GM19467 (cell line): ENCODE results near the gene TCEANC2.

Experiments
- ATAC-seq: cut with Tn5 transposase; IDR thresholded peaks from one replicate; pipeline ENCODE4 v1.9.1; 2021; ENCODE audit warnings: mild to moderate bottlenecking, moderate library complexity; ENCODE audit not compliant: unreplicated experiment

The TCEANC2 gene

GRCh38 chr1:54112705-54113368 is 59.4 kb downstream of the TCEANC2 start:
- no peak for ATAC-seq

GRCh38 chr1:54114001-54114400 is 60.6 kb downstream of the TCEANC2 start:
- ATAC-seq = no peak

DNA sequence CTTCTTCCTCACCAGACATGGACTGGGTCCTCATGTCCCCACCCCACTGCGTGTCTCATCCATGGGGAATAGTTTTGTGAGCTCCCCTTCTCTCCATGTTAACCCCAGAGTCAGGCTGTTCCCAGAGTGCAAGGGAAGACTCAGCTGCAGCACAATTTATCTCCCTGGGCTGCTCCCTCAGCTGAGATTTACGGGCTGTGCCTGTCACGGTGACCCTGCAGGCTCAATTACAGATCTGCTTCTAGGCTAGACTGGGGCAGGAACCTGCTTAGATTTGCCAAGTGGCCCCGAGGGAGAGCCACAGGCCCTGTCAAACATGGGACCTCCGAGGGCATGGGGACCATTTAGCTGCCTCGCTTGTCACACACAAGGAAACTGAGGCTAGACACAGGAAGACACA is 61.5 kb downstream of the TCEANC2 start:
- no peak for ATAC-seq

GRCh38 chr1:54115520-54115919 is 62.1 kb downstream of the TCEANC2 start:
- ATAC-seq = no peak

GRCh38 chr1:54117815-54118563 is 64.6 kb downstream of the TCEANC2 start:
- ATAC-seq = no peak

DNA sequence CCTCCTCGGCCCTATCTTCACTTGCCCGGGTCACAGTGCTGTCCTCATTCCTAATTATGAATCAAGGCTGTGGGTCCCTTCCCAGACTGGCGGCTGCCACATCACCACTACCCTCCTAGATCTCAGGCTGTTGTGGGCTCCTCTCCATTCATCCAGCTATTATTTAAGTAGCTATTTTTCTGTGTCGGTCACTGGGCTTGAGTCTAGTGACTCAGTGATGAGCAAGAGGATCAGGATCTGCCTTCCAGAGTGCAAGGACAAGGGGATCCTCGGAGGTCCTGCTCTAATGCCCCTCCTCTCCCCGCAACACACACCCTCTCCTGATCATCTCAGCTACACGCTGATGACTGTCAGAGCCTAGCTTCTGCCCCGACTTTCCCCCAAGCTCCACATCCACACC is 65.3 kb downstream of the TCEANC2 start:
- ATAC-seq = no peak

- no peak for ATAC-seq
Measured at GRCh38 chr1:54120018-54120697, 66.8 kb downstream of the TCEANC2 start.

- no peak for ATAC-seq
Measured at GRCh38 chr1:54120698-54121481, 67.5 kb downstream of the TCEANC2 start.

DNA sequence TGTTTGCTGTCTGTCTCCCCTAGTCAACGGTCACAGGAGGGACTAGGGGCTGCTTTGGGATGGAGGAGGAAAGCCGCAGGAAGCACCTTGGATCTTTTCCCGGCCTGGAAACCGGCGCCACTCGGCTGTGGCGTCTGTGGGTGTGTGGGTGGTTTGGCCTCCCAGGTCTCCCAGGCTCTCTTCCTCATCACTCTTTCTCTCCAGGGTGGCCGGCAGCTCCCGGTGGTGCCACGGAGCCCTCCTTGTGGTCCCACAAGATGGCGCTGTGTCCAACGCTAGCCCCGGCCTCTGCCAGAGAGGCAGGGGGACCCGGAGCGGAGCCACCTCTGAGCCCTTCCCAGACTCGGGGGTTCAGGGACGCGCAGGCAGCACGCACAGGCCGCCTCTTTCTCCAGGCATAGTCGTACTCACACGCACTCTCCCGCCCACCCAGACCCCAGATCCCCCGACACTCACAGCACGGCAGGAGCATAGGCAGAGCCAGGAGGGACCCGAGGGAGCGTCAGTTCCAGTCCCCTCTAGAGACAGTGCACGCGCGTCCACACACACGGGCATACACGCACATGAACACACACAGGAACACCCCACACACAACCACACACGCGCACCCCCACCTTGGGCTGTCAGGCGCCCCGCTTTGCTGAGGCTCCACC is 68.2 kb downstream of the TCEANC2 start:
- no peak for ATAC-seq

- no peak for ATAC-seq
Measured at GRCh38 chr1:54122135-54122751, 68.8 kb downstream of the TCEANC2 start.

- ATAC-seq = no peak
Measured at GRCh38 chr1:54122992-54123391, 69.6 kb downstream of the TCEANC2 start.

DNA sequence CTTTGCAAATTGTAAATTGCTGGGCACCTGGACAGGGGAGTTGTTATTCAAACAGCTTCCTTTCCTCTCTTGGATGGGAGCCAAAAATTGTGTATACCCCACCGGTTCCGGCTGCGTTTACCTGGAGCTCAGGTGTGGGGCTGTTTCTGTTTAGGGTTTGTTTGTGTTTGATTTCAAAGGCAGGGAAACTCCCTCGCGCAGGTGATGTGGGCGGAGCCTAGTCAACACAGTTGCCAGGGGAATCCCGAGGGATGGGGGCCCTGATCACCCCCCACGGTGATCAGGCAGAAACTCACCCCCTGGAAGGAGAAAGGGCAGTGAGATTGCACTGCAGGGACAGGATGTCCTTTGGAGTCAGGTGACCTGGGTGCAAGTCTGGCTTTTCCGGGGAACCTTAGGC is 71.1 kb downstream of the TCEANC2 start:
- no peak for ATAC-seq

DNA sequence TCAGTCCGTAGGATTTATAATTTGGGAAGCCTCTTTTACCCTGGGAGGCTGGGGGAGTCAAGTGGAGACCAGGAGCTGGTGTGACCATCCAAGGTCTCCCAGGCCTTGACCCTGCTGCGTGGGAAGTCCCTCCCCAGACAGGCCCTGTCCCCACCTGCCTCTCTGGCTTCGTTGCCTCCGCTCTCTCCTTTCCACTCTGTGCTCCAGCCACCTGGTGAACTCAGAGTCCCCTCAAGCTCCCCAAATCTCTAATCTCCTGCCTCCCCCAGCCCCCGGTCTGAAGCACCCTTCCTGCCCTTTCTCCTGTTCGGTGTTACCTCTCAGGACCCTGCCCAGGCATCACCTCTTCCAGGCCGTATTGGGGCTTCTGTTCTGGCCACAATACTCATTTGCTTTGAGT is 71.5 kb downstream of the TCEANC2 start:
- ATAC-seq = no peak

GRCh38 chr1:54125386-54126070 is 72.1 kb downstream of the TCEANC2 start:
- ATAC-seq = no peak

GRCh38 chr1:54126271-54126815 is 72.9 kb downstream of the TCEANC2 start:
- no peak for ATAC-seq

GRCh38 chr1:54127594-54128300 is 74.3 kb downstream of the TCEANC2 start:
- ATAC-seq = no peak

- ATAC-seq = no peak
Measured at GRCh38 chr1:54129858-54130257, 76.5 kb downstream of the TCEANC2 start.

GRCh38 chr1:54131419-54131818 is 78.0 kb downstream of the TCEANC2 start:
- ATAC-seq = no peak

DNA sequence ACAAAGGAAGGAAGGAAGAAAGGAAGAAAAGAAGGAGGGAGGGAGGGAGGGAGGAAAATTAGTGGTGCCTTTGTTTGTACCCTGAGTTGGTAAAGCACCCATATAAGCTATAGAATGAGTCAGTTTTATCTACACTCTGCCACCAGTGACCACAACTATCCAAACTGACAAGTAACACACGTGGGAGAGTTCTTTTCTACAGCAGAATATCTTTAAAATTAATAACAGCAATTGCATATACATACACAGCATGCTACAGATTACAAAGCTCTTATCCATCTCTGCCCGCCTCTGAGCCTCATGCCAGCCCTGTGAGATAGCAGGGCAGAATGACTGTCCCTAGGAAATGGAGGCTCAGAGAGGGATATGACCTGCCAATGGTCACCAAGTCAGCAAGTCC is 79.1 kb downstream of the TCEANC2 start:
- no peak for ATAC-seq
